Brain microvascular endothelial cell (primary cell): Measurements from ENCODE around the gene WDFY4.

Experiments used
- DNase-seq: peaks from one replicate; pipeline ENCODE4 v3.0.0-alpha.2; 2020
- H3K27ac ChIP-seq: fragments of 250-450 bp; sonication (Bioruptor Pico); 2 replicates; pipeline ENCODE4 v1.5.1; 2020; ENCODE audit warnings: mild to moderate bottlenecking, moderate library complexity
- H3K27me3 ChIP-seq: fragments of 250-450 bp; sonication (Bioruptor Pico); replicated peaks from 2 replicates; pipeline ENCODE4 v1.5.1; 2020; ENCODE audit warnings: mild to moderate bottlenecking
- H3K36me3 ChIP-seq: fragments of 250-450 bp; sonication (Bioruptor Pico); replicated peaks from 2 replicates; pipeline ENCODE4 v1.5.1; 2020; ENCODE audit warnings: mild to moderate bottlenecking
- H3K4me3 ChIP-seq: 2 replicates; pipeline ENCODE4 v1.5.1; 2011; ENCODE audit warnings: low read depth, mild to moderate bottlenecking, control low read depth, low read length, moderate library complexity
- in situ Hi-C: cut with HindIII; loops from 2 replicates; pipeline ENCODE4 v1.10.0; 2017; ENCODE audit warnings: low sequenced_read_pairs, low pct_ligation_motif_present
- TF ChIP-seq, protein P1 (sequence below): IDR thresholded peaks from 2 replicates; pipeline ENCODE4 v1.5.1; 2011; ENCODE audit warnings: low read depth, mild to moderate bottlenecking, moderate library complexity, low read length, control low read depth, inconsistent platforms; ENCODE audit errors: missing control alignments

The WDFY4 gene

DNA sequence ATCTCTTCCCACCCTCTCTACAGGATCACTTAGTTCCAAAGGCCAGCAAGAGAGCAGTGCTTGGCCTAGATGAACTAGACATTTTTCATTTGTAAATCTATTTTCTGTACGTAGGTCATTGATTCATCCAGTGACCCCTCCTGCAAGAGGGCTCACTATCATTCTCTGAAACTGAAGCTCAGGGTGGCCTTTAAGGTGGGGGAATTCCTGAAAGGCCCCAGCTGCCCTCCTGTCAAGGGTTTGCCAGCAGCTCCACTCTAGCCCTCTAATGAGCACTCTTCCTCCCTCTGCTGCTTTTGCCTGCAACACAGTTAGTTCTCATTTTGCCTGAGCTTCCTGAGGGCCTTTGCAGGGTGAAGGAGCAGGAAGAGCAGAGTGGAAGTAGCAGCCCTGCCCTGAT, 213.8 kb downstream of the WDFY4 start:
- Histone ChIP-seq H3K27ac (no peak overlapping the region), H3K4me3 (no peak overlapping the region), H3K36me3 (no peaks in the 10 kb centered on the region), H3K27me3 (no peaks in the 10 kb centered on the region)
- TF ChIP-seq, protein P1, sequence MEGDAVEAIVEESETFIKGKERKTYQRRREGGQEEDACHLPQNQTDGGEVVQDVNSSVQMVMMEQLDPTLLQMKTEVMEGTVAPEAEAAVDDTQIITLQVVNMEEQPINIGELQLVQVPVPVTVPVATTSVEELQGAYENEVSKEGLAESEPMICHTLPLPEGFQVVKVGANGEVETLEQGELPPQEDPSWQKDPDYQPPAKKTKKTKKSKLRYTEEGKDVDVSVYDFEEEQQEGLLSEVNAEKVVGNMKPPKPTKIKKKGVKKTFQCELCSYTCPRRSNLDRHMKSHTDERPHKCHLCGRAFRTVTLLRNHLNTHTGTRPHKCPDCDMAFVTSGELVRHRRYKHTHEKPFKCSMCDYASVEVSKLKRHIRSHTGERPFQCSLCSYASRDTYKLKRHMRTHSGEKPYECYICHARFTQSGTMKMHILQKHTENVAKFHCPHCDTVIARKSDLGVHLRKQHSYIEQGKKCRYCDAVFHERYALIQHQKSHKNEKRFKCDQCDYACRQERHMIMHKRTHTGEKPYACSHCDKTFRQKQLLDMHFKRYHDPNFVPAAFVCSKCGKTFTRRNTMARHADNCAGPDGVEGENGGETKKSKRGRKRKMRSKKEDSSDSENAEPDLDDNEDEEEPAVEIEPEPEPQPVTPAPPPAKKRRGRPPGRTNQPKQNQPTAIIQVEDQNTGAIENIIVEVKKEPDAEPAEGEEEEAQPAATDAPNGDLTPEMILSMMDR, result no peak
- in situ Hi-C loops, result no loop called here
- DNase-seq, result no peak

DNA sequence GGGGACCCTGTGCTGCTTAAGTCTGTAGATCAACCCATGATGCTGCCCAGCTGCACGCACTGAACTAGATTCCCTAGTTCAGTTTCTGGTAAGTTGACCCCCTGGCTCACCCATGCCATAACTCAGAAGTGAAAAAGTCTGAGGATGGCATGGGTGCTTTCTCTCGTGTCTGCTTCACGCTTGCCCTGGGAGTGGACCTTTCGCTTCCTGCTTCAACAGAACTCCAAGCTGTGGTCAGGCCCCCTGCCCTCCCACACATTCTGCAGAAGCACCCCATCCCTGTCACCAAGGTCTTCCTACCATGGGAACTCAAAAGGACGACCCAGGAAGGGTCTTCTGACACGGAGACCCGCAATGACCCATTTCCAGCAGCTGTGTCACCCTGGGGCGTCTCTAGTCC, 215.1 kb downstream of the WDFY4 start:
- Histone ChIP-seq H3K4me3 (no peak overlapping the region), H3K27ac (no peak overlapping the region), H3K36me3 (no peaks in the 10 kb centered on the region), H3K27me3 (no peaks in the 10 kb centered on the region)
- DNase-seq, result no peak
- TF ChIP-seq, protein P1, result no peak
- in situ Hi-C loops, result no loop called here

DNA sequence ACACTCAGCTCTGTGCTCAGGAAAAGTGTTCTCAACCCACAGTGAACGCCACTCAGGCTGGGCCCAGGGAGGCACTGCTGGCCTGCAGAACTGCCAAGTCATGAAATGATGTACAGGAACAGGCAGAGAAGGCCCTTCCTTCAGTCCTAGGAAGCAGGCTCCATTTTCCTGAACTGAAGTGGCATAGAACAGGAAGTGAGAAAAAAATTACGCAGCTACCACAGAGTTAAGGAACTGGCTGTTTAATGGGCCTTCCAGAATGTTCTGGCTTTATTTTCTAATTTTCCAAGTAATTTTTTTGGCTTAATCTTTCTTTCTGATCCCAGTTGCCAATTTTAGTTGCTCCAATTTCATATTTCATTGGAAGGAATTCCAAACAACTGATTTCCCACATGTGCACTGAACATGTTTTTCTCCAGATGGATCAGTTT, 215.7 kb downstream of the WDFY4 start:
- no peak for DNase-seq
- in situ Hi-C loops, result no loop called here
- Histone ChIP-seq H3K36me3 (no peaks in the 10 kb centered on the region), H3K4me3 (no peak overlapping the region), H3K27ac (no peak overlapping the region), H3K27me3 (no peaks in the 10 kb centered on the region)
- TF ChIP-seq, protein P1, result no peak

DNA sequence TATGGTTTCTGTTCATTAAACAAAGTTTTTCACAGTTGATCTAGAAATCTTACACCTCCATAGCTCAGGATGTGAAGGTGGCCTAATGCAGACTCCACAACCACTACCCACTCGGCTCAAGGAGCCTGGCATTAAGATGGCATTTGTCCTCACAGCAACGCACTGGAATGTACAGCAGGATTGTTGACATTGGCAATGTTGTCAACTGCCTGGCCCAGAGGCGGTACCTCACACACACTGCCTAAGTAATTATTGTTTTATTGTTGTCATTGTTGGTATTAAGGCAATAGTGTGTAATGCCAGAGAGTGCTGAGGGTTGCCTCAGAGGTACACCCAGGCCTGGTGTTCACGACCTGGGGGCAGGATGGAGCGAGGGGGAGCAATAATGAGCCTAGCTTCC, 216.6 kb downstream of the WDFY4 start:
- TF ChIP-seq, protein P1, result no peak
- Histone ChIP-seq H3K27me3 (no peaks in the 10 kb centered on the region), H3K27ac (no peak overlapping the region), H3K36me3 (no peaks in the 10 kb centered on the region), H3K4me3 (no peak overlapping the region)
- in situ Hi-C loops, result no loop called here
- DNase-seq, result no peak

DNA sequence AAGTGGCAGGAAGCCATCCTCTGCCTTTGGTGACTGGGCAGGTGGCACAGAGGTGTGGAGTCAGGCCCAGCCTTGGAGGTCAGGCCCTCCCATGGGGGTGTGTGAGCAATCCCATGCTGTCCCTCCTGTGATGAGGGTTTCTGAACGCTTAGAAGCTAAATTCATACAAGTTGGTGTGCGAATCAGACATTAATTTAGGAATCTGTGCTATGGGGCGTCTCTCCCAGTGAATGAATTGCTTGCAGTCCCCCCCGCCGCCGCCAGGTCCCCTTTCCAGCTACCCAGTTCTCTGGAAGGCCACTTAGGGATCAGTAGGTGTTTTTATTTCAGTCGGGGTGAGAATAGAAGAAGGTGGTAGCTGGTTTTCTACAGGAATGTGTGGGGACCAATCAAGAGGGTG, 217.4 kb downstream of the WDFY4 start:
- no peak overlapping the region for H3K4me3 ChIP-seq
- no peak overlapping the region for H3K27ac ChIP-seq
- H3K36me3 ChIP-seq, result no peaks in the 10 kb centered on the region
- in situ Hi-C loops, result no loop called here
- no peak for DNase-seq
- TF ChIP-seq, protein P1, result no peak
- H3K27me3 ChIP-seq, result no peaks in the 10 kb centered on the region

DNA sequence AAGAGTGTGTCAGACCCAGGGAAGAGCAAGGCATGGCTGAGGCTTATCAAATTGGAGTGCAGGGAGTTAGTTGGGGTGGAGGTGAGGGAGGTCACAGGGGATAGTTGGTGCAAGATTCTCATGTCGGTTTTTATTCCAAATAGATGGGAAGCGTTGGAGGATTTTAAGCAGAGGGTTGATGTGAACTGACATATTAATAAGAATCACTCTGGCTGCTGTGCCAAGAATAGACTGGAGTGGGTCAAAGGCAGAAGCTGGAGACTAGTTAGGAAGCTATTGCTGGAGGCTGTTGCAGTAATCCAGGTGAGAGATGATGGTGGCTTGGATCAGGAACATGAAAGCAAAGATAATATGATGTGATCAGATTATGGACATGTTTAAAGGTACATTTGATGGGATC, 218.5 kb downstream of the WDFY4 start:
- in situ Hi-C loops, result no loop called here
- Histone ChIP-seq H3K4me3 (no peak overlapping the region), H3K36me3 (no peaks in the 10 kb centered on the region), H3K27ac (no peak overlapping the region), H3K27me3 (peaks cover 3% of the 10 kb centered on the region)
- TF ChIP-seq, protein P1, result no peak
- no peak for DNase-seq
